IPS DF 19.7 (cell line): ENCODE results near the gene LRRK2.
"Not testable (repeated sequence)": the region's sequence is repeated elsewhere in the genome, so short reads cannot be mapped to it uniquely, and the experiment has no call there.

Source experiments
- DNase-seq: peaks from one replicate; pipeline ENCODE4 v3.0.0-alpha.2; 2013; ENCODE audit warnings: low read depth, low spot score

Gene LRRK2

DNA sequence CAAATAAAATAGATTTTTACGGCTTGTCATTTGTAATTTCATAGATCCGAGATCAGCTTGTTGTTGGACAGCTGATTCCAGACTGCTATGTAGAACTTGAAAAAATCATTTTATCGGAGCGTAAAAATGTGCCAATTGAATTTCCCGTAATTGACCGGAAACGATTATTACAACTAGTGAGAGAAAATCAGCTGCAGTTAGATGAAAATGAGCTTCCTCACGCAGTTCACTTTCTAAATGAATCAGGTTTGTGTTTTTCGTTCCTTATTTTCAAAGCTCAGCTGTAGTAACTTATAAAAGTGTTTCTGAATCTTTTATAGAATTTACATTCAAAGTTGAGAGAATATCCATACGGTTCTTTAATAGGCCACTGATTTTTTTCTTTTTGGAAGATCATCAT, 89.1 kb downstream of the LRRK2 start:
- no peak for DNase-seq

DNA sequence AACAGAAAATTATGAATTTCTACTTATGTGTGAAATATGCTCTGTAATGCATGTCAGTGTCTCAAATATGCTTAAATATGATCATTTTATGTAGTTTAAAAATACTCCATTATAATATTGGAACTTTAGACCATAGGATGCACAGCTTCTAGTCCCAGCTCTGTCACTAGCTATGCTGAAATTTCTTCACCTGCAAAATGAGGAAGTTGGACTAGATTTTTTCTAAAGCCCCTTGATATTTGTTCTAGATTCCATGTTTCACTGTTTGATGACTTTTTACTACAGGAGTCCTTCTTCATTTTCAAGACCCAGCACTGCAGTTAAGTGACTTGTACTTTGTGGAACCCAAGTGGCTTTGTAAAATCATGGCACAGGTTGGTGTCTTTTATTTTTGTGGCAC, 90.1 kb downstream of the LRRK2 start:
- DNase-seq = no peak

DNA sequence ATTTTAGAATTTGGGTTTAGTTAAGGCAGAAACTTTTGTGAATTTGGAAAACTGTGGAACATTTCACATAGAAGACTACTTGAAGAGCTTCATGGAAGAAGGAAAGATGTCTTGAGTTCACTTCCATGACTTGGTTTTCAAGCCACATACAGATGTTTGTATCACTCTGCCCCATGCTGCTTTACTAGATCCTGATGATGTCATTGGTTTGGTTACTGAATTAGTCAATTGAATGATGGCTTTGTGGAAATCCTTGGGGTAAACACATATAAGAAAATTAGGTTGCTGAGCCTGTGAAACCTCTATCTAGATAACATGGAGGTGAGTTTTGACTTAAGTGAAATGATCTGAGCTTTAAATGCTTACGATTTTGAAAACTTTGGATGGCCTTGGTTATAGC, 90.6 kb downstream of the LRRK2 start:
- no peak for DNase-seq

DNA sequence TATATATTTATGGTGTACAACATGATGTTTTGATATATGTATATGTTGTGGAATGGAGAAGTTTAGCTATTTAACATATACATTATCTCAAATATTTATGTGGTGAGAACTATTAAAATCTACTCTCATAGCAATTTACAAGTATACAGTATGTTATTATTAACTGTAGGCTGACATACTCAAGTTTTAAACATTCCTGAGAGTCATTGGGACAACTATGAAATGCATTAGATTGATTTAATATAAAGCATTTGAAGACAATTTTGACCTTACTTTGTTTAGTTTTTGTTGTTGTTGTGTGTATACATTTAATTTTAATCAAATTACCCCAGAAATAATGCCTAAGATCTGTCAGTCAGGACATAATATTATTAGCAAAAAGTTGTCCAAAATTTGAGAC, 99.5 kb downstream of the LRRK2 start:
- no peak for DNase-seq

DNA sequence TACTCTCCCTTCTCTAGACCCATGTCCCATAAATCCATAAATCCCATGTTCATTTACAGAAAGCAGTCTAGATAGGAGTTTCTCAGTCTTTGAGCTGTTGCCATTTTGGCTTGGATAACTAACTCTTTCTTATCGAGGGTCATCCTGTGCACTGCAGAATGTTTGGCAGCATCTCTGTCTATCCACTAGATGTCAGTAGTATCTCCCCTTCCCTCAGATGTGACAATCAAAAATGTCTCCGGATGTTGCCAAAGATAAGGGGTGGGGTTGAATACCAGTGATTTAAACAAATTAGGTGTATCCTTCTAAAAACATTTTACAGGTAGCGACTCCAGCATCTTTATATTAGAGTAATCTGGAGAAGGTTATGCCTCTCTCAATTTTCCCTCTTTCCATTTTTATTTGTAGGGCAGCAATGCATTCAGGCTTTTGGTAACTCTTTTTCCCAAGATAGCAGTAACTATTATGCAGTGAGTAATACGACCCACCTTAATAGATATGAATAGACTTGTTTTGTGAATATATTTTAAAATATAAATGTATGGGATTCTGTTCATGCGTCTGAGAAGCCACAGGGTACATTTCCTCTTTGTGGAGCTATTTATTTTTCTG, 100.7 kb downstream of the LRRK2 start:
- peak; percentile 20 for DNase-seq

DNA sequence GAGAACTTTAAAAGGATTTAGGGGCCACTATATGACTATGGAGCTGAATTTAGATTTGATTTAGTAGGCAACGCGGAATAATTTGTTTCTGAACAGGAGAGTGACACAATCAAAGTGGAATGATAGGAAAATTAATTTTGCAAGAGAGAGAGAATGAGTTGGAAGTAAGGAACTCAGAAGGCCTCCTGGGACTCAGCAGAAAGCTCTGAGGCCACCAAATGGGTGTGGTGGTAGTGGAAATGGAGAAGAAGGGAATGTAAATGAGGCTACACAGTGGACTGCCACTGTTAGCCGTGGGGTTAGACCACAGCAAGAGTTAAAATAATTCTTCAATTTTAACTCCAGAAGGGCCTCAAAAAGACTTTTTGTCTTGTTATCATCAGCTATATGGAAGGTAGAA, 102.7 kb downstream of the LRRK2 start:
- DNase-seq = no peak

DNA sequence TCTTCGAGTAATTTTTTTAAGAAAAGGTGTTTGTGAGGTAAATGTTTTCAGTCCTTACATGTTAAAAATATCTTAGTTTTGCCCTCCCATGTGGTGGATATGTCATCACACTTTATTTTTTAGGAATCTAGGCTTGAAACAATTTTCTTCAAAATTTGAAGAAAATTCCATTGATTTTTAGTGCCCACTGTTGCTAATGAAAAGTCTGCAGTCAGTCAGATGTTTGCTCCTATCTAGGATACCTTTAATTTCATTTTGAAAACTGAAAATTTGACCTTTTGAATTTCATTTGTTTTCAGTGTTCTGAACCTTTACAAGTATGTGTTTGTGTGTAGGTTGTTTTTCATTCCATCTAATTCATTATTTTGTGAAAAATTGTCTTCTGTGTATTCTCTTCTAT, 105.4 kb downstream of the LRRK2 start:
- no peak for DNase-seq

DNA sequence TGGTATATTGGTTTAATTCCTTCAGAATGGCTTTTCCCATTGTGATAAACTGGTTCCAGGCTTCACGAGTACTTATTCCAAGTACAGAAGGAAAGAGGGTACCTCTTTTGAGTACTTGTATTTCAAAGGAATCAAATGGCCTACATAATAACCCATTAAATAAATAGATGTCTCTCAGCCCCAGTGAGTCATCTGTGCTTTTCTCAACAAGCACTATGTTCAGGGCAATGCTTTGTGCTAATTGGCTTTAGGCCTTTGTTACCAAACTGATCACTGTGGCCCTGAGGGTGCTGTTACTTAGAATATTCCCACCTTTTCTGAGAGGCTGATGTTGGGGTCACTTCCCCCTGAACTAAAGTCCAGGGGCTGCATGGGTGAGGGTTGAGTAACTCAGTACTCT, 107.1 kb downstream of the LRRK2 start:
- DNase-seq = no peak

DNA sequence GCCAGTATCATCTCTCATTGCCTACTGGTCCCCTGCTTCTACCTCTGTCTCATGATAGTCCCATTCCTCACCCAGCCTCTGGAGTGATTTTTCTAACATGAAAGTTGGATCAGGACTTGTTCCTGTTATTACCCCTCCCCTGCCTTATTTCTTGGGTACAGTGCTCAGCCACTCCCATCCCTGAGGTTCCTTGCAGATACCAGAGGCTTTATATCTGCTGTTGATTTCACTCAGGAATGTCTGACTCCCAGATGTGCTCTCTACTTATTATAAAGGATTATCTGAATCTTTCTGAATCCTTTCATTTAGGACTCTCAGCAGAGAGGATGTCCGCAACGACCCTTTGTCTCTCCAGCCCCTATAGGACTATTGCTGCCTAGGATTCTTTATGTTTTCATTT, 111.2 kb downstream of the LRRK2 start:
- DNase-seq = no peak

DNA sequence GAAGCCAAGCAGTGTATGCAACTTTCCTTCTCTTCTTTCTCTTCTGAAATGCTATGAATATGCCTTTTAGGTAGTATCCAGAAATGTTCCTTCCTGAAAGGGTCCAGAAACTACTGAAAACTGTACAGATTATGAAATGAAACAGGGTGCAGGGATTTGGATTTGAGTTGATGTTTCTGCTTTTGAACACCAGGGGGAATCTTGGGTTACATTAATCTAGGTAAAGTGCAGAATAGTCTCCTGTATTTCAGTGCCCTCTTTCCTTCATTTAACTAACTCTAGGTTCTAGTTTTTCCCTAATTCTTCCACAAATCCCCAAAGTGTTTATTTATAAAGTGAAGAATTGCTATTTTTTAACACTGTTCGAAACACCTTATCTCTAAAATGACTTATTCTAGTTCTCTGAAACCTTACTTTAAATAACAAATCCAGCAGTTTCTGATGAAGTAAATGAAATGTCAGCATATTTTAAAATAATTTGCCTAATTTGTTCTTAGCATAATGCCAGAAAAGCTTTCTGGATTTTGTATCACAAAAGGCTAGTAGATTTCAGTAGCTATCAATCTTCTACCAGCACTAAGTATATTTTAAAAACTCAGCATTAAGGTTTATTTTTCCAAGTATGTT, 111.9 kb downstream of the LRRK2 start:
- no peak for DNase-seq

DNA sequence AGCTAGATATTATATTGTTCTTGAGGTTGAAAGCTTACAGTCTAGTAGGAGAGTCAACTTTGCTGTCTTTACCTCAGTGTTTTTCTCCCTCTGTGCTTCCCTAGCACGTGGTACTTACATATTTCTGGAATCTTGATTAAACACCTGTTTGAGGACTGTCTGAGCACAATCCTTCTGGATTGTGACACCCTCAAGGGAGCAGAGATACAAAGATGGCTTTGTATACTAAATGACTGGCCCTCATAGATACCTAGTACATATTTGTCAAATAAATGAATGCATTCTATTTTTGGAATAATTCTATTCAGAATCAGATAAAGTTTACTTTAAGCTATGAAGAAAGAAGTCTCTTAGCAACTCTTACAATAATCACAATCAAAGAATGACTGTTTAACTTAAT, 113.3 kb downstream of the LRRK2 start:
- no peak for DNase-seq

DNA sequence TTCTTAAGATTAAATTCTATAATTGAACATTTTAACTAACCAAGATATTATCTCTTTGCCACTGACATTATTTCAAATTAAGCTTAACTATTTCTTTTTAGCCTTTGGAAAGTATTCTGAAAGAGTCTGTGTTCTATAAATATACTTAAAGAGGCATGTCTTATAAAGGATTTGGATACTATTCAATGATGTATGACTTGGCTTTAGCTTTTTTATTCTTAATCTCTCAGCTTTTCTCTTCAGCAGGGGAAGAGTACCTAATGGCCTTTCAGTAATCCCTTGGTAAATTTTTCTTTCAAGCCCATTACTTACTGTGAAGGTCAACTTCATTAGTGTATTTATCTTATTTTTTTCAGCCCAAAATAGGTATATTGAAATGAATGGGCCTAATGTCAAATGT, 113.8 kb downstream of the LRRK2 start:
- DNase-seq = no peak

DNA sequence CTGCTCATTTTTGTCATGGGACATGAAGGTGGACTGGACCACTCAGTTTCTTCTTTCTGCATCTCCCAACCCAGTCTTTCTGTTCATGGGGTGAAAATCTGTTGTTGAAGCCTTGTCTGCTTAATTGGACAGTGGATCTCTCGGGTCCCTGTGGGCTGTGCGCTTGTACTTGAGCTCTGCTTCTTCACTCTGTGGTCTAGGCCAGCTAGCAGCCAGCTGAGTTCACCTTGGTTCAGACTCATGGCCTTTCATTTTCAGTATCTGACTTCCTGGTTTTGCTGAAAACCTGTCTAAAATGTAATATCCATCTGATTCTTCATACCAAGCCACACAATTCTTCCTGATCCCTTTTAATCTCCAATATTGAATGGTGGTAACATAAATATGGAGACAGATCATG, 117.2 kb downstream of the LRRK2 start:
- no peak for DNase-seq

DNA sequence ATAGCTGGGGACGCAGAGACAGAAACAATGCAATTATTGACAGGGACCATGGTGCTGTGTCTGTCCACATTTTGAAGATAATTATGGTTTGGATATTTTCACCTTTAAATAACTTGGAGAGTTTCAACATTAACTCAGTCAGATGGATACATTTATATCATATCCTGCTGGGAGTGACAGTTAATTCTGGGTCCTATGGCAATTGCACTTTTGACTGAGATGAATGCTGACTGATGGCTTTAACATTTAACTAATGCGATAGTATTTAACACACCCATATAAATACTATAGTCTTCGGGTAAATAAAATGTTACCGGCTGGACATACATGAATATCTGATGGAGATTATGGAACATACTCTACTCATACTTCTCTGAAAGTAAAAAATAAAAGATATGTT, 118.3 kb downstream of the LRRK2 start:
- no peak for DNase-seq

DNA sequence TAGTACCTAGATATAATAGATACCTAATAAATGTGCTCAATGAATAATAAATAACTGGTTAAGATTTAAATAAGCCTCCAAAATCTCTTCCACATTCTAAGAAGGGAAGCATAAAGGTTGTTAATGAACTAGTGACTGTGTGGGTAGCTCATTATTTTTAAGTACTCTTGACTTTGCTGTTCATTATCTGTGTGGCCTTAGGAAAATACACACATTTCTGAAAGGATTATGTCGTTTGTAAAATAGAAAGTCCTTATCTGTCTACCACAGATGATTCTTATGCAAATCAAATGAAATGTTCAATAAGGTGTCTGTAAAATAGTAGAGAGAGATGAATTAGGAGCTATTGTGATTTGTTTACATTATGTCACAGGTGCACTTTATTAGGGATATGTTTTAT, 119.5 kb downstream of the LRRK2 start:
- no peak for DNase-seq

DNA sequence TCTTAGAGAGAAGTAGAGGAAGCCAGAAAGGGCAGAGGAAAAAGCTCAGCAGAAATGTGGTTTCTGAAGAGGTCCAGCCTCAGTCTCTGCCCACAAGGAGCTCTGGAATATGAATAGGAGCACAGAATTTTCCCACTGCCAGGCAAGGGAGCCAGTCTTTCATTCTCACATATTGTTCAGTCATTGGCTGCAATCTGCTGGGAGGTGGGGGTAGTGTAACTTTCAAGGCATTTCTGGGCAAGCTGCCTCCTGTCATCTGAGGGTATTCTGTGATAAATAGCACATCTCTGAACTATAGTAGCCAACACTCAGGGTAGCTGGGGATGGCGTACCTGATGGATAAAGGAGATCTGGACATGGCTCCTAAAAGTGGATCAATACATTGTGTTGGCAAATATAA, 127.2 kb downstream of the LRRK2 start:
- DNase-seq = no peak

DNA sequence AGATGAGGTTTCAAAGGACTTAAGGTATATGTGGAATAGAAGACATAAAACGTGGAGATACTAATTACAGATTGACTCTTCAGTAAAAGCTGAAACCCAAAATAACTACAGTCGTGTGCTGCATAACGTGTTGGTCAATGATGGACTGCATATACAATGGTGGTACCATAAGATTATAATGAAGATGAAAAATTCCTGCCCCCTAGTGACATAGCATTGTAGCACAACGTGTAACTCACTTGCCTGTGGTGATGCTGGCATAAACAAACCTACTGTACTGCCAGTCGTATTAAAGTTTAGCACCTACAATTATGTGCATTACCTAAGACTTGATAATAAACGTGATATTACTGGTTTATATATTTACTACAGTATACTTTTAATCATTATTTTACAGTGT, 150.3 kb downstream of the LRRK2 start:
- no peak for DNase-seq

DNA sequence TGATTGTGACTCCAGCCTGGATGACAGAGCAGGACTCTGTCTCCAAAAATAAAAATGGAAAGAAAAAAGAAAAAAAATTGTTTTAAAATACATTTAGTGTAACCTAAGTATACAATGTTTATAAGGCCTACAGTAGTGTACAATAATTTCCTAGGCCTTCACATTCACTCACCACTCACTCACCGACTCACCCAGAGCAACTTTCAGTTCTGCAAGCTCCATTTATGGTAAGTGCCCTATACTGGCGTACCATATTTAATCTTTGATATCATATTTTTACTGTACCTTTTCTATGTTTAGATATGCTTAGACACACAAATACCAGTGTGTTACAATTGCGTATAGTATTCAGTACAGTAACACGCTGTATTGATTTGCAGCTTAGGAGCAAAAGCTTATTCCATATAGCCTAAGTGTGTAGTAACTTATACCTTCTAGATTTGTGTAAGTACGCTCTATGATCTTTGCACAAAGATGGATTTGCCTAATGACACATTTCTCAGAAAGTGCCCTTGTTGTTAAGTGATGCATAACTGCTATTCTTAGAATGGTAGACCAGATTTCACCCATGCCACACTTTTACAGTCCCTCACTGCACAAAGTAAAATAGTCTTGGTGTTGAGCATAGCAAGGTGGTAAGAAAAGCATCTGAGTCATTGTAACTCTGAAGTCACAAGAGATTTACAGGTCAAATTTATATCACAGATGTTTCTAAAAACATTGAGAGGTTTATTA, 151.9 kb downstream of the LRRK2 start:
- DNase-seq = no peak

DNA sequence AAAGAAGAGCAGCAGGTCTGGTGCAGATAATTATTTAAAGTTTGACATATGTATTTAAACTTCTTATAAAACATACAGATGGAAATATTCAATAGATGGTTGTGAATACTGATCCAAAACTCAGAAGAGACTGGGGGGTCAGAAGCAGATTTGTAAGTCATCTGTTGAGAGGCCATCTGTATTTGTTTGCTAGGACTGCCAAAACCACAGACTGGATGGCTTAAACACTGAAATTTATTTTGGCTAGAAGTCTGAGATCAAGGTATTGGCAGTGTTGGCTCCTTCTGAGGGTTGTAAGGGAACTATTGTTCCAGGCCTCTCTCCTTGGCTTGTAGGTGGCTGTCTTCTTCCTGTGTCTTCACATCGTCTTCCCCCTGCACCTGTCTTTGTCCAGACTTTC, 153.9 kb downstream of the LRRK2 start:
- DNase-seq = no peak

DNA sequence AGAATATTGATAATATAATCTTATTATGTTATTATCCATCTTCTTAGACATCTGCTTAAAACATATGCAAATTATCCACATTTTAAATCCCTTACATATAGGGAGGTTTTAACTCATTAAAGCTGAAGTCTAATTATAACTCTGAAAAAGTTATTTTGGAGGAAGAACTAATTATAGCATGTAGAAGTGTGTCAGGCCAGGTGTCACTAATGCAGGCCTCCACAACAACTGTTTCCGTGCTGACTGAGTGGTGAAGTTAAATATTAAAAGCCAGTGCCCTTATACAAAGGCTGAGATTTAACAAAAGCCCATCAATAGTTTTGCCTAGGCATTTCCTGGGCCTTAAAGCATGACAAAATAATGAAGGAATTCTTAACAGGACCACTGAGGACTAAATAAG, 157.4 kb downstream of the LRRK2 start:
- no peak for DNase-seq

DNA sequence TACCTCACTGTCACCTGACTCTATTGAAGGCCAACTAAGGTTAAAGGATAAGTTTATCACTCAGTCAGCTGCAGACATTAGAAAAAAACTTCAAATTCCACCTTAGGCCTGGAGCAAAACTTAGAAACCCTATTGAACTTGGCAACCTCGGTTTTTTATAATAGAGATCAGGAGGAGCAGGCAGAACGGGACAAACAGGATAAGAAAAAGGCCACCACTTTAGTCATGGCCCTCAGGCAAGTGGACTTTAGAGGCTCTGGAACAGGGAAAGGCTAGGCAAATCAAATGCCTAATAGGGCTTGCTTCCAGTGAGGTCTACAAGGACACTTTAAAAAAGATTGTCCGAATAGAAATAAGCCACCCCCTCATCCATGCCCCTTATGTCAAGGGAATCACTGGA, 162.5 kb downstream of the LRRK2 start:
- DNase-seq = not testable (repeated sequence)

DNA sequence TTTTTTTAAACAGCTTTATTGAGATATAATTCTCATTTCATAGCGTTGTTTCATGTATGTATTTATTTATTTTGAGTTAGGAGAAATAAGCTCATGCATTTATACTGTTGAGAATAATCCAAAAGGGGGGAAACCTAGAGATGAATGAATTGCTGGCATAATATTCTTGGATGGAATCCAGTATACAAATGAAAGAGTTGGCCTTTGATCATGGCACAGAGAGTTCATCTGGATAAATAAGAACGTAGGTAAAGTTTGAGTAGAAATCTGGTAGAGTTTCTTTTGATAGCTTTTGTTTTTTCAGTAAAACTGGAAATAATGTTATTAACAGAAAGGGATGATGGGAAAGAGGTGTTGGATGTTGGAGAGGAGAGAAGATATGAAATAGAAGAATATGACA, 166.2 kb downstream of the LRRK2 start:
- DNase-seq = no peak

DNA sequence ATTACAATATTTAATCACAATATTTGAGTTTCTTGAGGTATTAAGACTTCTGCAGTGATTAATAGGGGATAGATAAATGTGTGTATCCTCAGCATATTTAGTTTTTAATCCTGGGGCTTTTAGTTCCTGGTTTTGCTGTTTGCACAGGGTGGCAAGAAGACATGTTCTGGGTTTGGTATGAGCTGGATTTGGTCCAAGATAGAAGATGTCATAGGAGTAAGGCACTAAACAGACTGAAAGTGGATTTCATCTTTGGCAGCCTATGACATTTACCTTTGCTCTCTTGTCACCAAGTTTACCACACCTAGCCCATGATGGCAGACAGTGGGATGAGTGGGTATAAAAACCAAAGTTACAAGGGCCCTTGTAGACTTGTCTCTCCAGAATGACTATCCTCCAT, 168.2 kb downstream of the LRRK2 start:
- no peak for DNase-seq
